Measurements from ENCODE around the gene VLDLR.

The VLDLR gene

DNA sequence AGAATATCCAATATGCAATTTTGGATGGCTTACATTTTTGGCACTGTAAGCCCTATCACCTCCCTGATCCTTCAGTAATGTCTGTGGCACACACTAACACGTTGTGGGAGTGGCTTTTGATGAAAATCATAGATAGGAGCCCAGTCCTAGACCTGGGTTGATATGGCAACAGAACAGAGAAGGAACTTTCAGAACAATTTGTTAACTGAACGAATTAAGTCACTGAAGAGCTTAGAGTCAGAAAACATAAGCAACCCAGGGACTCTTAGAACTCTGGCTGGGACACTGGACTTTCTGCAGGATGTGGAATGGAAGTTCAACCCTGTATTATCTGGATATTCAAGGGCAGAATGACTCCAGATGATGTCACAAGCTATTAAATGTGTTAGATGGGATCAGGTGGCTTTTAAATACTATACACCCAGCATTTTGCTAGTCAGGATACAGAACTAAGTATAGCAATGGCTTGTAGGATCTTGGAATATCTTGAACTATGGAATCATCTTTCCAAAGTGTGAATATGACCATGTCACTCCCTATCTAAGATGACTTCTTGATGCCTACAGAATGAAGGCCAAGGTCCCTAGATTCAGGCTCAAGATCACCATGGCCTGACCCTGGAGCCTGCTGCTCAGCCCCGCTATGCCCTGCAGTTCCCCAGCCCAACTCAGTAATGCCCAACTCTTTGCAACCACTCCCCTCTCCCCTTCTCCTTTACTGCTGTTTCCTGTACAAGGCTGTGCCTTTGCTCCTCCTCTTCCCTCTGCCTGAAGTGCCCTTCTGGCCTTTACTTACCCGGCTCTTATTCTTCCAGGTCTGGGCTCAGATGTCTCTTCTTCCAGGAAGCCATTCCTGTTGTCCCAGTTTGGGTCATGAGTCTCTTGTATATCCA, 42.8 kb downstream of the VLDLR start:
- Histone ChIP-seq H3K4me3 (replicated peaks; ENCODE audit: low read depth, low read length) (no peak overlapping the region), H3K36me3 (ENCODE audit: control insufficient read depth, insufficient read depth, low read length) (no peaks in the 10 kb centered on the region), H3K27me3 (replicated peaks; ENCODE audit: control insufficient read depth, insufficient read depth, low read length) (no peaks in the 10 kb centered on the region)
- no peak for DNase-seq (ENCODE audit: extremely low read depth, insufficient read length)
- TF ChIP-seq, protein P1, sequence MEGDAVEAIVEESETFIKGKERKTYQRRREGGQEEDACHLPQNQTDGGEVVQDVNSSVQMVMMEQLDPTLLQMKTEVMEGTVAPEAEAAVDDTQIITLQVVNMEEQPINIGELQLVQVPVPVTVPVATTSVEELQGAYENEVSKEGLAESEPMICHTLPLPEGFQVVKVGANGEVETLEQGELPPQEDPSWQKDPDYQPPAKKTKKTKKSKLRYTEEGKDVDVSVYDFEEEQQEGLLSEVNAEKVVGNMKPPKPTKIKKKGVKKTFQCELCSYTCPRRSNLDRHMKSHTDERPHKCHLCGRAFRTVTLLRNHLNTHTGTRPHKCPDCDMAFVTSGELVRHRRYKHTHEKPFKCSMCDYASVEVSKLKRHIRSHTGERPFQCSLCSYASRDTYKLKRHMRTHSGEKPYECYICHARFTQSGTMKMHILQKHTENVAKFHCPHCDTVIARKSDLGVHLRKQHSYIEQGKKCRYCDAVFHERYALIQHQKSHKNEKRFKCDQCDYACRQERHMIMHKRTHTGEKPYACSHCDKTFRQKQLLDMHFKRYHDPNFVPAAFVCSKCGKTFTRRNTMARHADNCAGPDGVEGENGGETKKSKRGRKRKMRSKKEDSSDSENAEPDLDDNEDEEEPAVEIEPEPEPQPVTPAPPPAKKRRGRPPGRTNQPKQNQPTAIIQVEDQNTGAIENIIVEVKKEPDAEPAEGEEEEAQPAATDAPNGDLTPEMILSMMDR (IDR thresholded peaks at IDR 0.05; ENCODE audit: insufficient read depth, low read length, poor library complexity, severe bottlenecking), result no peak

DNA sequence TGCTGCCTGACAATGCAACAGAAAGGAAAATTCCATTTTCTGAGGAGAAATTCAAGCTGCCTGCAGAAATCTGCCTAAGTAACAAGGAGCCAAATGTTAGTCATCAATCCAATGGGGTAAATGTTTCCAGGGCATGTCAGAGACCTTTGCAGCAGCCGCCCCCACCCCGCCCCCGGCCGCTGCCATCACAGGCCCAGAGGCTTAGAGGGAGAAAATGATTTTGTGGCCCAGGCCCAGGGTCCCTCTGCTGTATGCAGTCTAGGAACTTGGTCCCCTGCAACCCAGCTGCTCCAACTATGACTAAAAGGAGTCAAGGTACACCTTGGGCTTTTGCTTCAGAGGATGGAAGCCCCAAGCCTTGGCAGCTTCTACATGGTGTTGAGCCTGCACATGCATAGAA, 45.0 kb downstream of the VLDLR start:
- Histone ChIP-seq H3K27me3 (replicated peaks; ENCODE audit: control insufficient read depth, insufficient read depth, low read length) (no peaks in the 10 kb centered on the region), H3K4me3 (replicated peaks; ENCODE audit: low read depth, low read length) (no peak overlapping the region), H3K36me3 (ENCODE audit: control insufficient read depth, insufficient read depth, low read length) (no peaks in the 10 kb centered on the region)
- no peak for DNase-seq (ENCODE audit: extremely low read depth, insufficient read length)
- TF ChIP-seq, protein P1 (IDR thresholded peaks at IDR 0.05; ENCODE audit: insufficient read depth, low read length, poor library complexity, severe bottlenecking), result no peak

DNA sequence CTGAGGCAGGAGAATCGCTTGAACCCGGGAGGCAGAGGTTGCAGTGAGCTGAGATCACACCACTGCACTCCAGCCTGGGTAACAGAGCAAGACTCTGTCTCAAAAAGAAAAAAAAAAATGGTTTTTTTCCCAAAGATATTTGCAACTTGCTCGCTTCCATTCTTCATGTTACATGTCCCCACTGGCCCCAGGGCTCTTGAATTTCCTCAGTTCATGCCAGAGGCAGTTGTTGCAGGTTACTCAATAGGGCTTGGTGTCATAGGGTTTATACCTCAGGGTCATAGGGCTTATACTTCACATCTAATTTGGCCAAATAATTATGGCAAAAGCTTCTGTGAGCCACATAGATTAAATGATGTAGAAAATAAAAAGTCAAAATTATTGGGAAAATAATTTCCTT, 51.6 kb downstream of the VLDLR start:
- H3K4me3 ChIP-seq (replicated peaks; ENCODE audit: low read depth, low read length), result no peak overlapping the region

DNA sequence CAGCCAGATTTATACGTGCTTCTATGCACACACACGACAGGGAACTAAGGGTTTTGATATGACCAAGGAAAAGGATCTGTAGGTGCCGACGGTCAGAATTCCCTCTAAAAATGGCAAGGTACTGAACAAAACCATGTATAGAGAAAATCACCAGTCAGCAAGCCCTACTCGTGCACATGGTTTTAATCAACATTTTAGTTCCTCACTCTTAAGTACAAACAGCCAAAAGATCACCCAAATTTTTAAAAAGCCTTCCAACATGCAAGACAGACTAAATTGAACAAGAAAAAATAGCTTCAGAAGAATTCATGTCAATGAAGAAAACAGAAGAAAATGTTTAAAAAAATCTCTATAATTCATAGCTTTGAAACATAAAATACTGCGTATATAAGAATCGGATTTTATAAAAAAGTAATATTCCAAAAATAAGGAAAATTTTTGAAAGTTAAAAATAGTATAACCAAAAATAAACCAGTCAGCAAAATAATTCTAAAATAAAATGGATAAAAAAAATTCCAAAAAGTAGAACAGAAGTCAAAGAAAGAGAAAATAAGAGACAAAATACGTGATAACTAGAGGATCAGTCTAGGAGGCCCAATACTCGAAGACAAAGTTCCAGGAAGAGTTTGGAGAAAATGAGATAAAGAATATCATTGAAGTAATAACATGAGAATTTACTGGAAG, 52.7 kb downstream of the VLDLR start:
- TF ChIP-seq, protein P1 (IDR thresholded peaks at IDR 0.05; ENCODE audit: insufficient read depth, low read length, poor library complexity, severe bottlenecking), result no peak
- DNase-seq (ENCODE audit: extremely low read depth, insufficient read length), result no peak
- H3K27me3 ChIP-seq (replicated peaks; ENCODE audit: control insufficient read depth, insufficient read depth, low read length), result no peaks in the 10 kb centered on the region
- H3K4me3 ChIP-seq (replicated peaks; ENCODE audit: low read depth, low read length), result no peak overlapping the region
- H3K36me3 ChIP-seq (ENCODE audit: control insufficient read depth, insufficient read depth, low read length), result no peaks in the 10 kb centered on the region

More for the DNA sequence above, 51.6 kb downstream of the VLDLR start:
- Histone ChIP-seq H3K36me3 (ENCODE audit: control insufficient read depth, insufficient read depth, low read length) (no peaks in the 10 kb centered on the region), H3K27me3 (replicated peaks; ENCODE audit: control insufficient read depth, insufficient read depth, low read length) (no peaks in the 10 kb centered on the region)
- DNase-seq (ENCODE audit: extremely low read depth, insufficient read length), result no peak
- TF ChIP-seq, protein P1 (IDR thresholded peaks at IDR 0.05; ENCODE audit: insufficient read depth, low read length, poor library complexity, severe bottlenecking), result no peak

DNA sequence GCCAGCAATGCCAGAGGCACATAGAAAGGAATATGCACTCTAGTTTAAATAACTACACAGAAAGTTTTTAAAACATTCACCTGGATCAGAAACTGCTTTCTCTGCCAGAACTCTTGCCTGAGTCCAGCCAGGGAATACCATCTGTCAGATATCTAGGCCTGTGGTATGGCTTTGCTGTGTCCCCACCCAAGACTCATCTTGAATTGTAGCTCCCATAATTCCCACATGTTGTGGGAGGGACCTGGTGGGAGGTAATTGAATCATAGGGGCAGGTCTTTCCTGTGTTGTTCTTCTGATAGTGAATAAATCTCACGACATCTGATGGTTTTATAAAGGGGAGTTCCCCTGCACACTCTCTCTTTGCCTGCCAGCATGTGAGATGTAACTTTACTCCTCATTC, 54.2 kb downstream of the VLDLR start:
- TF ChIP-seq, protein P1 (IDR thresholded peaks at IDR 0.05; ENCODE audit: insufficient read depth, low read length, poor library complexity, severe bottlenecking), result no peak
- Histone ChIP-seq H3K27me3 (replicated peaks; ENCODE audit: control insufficient read depth, insufficient read depth, low read length) (no peaks in the 10 kb centered on the region), H3K36me3 (ENCODE audit: control insufficient read depth, insufficient read depth, low read length) (no peaks in the 10 kb centered on the region), H3K4me3 (replicated peaks; ENCODE audit: low read depth, low read length) (no peak overlapping the region)
- DNase-seq (ENCODE audit: extremely low read depth, insufficient read length), result no peak
